ENCODE data around the gene VPREB1. TPM values are rescaled to one million over a fixed set of nuclear protein-coding genes. Genes with fewer than 3 reads are reported as not detected.
"Not testable (repeated sequence)": the region's sequence is repeated elsewhere in the genome, so short reads cannot be mapped to it uniquely, and the experiment has no call there.

VPREB1 gene
- total RNA-seq, 1 donor from 2014 or later: not detected

GRCh38 chr22:22201930-22202343 lies 42.6 kb upstream of the VPREB1 start:
- Histone ChIP-seq H3K9me3 (no peaks in the 10 kb centered on the region), H3K27me3 (no peaks in the 10 kb centered on the region), H3K4me1 (no peaks in the 10 kb centered on the region), H3K27ac (no peak overlapping the region), H3K36me3 (no peaks in the 10 kb centered on the region), H3K4me3 (no peak overlapping the region)
- intact Hi-C loops (cut with DNase I): no loop called here
- TF ChIP-seq CTCF (IDR thresholded peaks at IDR 0.05): no peak
- TF ChIP-seq POLR2A (IDR thresholded peaks at IDR 0.05): no peak
- no peak for TF ChIP-seq POLR2AphosphoS5 (IDR thresholded peaks at IDR 0.05; ENCODE audit: insufficient read depth in 1 of 2, low read depth in 1 of 2)
- DNase-seq (ENCODE audit: extremely low spot score in 2 of 2): no peak

GRCh38 chr22:22203048-22203971 lies 41.3 kb upstream of the VPREB1 start:
- no peaks in the 10 kb centered on the region for H3K9me3 ChIP-seq
- peak in 1 of 2 donors; percentile 74 for DNase-seq (ENCODE audit: extremely low spot score in 2 of 2)
- H3K27me3 ChIP-seq: no peaks in the 10 kb centered on the region
- intact Hi-C loops (cut with DNase I): no loop called here
- H3K36me3 ChIP-seq: no peaks in the 10 kb centered on the region
- TF ChIP-seq CTCF (IDR thresholded peaks at IDR 0.05) (no peak), POLR2AphosphoS5 (IDR thresholded peaks at IDR 0.05; ENCODE audit: insufficient read depth in 1 of 2, low read depth in 1 of 2) (no peak), POLR2A (IDR thresholded peaks at IDR 0.05) (no peak)
- H3K27ac ChIP-seq: no peak overlapping the region
- no peaks in the 10 kb centered on the region for H3K4me1 ChIP-seq
- no peak overlapping the region for H3K4me3 ChIP-seq

- Histone ChIP-seq H3K27me3 (no peaks in the 10 kb centered on the region), H3K9me3 (no peaks in the 10 kb centered on the region), H3K27ac (no peak overlapping the region), H3K36me3 (no peaks in the 10 kb centered on the region), H3K4me1 (no peaks in the 10 kb centered on the region), H3K4me3 (no peak overlapping the region)
- DNase-seq (ENCODE audit: extremely low spot score in 2 of 2): no peak
- TF ChIP-seq POLR2AphosphoS5 (IDR thresholded peaks at IDR 0.05; ENCODE audit: insufficient read depth in 1 of 2, low read depth in 1 of 2) (no peak), POLR2A (IDR thresholded peaks at IDR 0.05) (no peak), CTCF (IDR thresholded peaks at IDR 0.05) (peak in 1 of 3 experiments; percentile 31)
- intact Hi-C loops (cut with DNase I): no loop called here
Measured at GRCh38 chr22:22207845-22208564, 36.6 kb upstream of the VPREB1 start.

GRCh38 chr22:22208652-22209051 lies 35.9 kb upstream of the VPREB1 start:
- no peaks in the 10 kb centered on the region for H3K36me3 ChIP-seq
- H3K4me3 ChIP-seq: no peak overlapping the region
- H3K27me3 ChIP-seq: no peaks in the 10 kb centered on the region
- peak in 1 of 2 donors; percentile 10 for DNase-seq (ENCODE audit: extremely low spot score in 2 of 2)
- no peak overlapping the region for H3K27ac ChIP-seq
- TF ChIP-seq POLR2A (IDR thresholded peaks at IDR 0.05) (no peak), POLR2AphosphoS5 (IDR thresholded peaks at IDR 0.05; ENCODE audit: insufficient read depth in 1 of 2, low read depth in 1 of 2) (no peak), CTCF (IDR thresholded peaks at IDR 0.05) (no peak)
- intact Hi-C loops (cut with DNase I): no loop called here
- no peaks in the 10 kb centered on the region for H3K9me3 ChIP-seq
- no peaks in the 10 kb centered on the region for H3K4me1 ChIP-seq

GRCh38 chr22:22209080-22209640 lies 35.4 kb upstream of the VPREB1 start:
- H3K4me1 ChIP-seq; DNase-seq (ENCODE audit: extremely low spot score in 2 of 2); H3K9me3 ChIP-seq; H3K27me3 ChIP-seq; H3K4me3 ChIP-seq; H3K36me3 ChIP-seq; H3K27ac ChIP-seq; intact Hi-C loops (cut with DNase I): not testable (repeated sequence)
